ENCODE measurements around the gene FAM222A. TPM values are rescaled to one million over a fixed set of nuclear protein-coding genes. Genes with fewer than 3 reads are reported as not detected.
A peak's percentile ranks its signal among the peaks of the same experiment; 100 is the strongest.

The FAM222A gene
- total and polyA plus RNA-seq, 2 of the 8 experiments (the other 6 are each of a cell fraction or from before 2014, with no cell fraction given): 0.94 to 1.1 TPM

GRCh38 chr12:109777544-109777943 lies 63.9 kb downstream of the FAM222A start:
- H3K79me1 ChIP-seq (ENCODE audit: low read depth, low read length): no peaks in the 10 kb centered on the region
- H2BK20ac ChIP-seq (ENCODE audit: low read length): no peak overlapping the region
- no peaks in the 10 kb centered on the region for H3K79me2 ChIP-seq (ENCODE audit: control insufficient read depth in 1 of 2, insufficient read depth in 2 of 2, low read length in 2 of 2)
- no peak for FAIRE-seq
- H3K56ac ChIP-seq (replicated peaks; ENCODE audit: insufficient read length, low read depth, low read length): no peak overlapping the region
- H3K9me3 ChIP-seq (ENCODE audit: insufficient read depth in 2 of 2, low read depth in 1 of 2, low read length in 1 of 2): no peaks in the 10 kb centered on the region; a peak in 1 of 4 replicates
- no peaks in the 10 kb centered on the region for H3K23me2 ChIP-seq (ENCODE audit: low read depth, low read length)
- no peak overlapping the region for H4K8ac ChIP-seq (ENCODE audit: extremely low read depth, insufficient read depth, low read length)
- no peak overlapping the region for H3K27ac ChIP-seq (ENCODE audit: low read depth, low read length)
- H2BK5ac ChIP-seq (ENCODE audit: low read depth, low read length): 0 out of 2 replicates have a peak overlapping the region, but pooled peaks have one; percentile 52
- H2AFZ ChIP-seq (ENCODE audit: low read length): peak overlapping the region; percentile 94; the same call in 1 of the 2 replicates
- TF ChIP-seq RAD21 (IDR thresholded peaks at IDR 0.05 in 1 of 2, conservative IDR thresholded peaks at IDR 0.05 in 1 of 2; ENCODE audit: low read depth in 2 of 2, low read length in 2 of 2): no peak
- TF ChIP-seq, protein P1, sequence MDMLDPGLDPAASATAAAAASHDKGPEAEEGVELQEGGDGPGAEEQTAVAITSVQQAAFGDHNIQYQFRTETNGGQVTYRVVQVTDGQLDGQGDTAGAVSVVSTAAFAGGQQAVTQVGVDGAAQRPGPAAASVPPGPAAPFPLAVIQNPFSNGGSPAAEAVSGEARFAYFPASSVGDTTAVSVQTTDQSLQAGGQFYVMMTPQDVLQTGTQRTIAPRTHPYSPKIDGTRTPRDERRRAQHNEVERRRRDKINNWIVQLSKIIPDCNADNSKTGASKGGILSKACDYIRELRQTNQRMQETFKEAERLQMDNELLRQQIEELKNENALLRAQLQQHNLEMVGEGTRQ (IDR thresholded peaks at IDR 0.05; ENCODE audit: low read length): peak; percentile 71
- H3K23ac ChIP-seq (ENCODE audit: insufficient read length): no peak overlapping the region
- CTCF ChIA-PET (ENCODE audit: partially characterized antibody): interaction anchor here (0.6 to 11.2 kb wide), 13 partner anchors 15 to 324 kb away, joined by 3 to 163 read pairs (median 4); partner anchors contain the start of gene FAM222A
- DNase-seq (ENCODE audit: low read depth in 1 of 2, low spot score in 2 of 2): no peak
- no peak overlapping the region for H4K5ac ChIP-seq (ENCODE audit: insufficient read length, low read depth, low read length)
- H2BK12ac ChIP-seq (ENCODE audit: low read depth, low read length): no peak overlapping the region
- H3K4ac ChIP-seq (replicated peaks; ENCODE audit: insufficient read length, low read depth, low read length): no peak overlapping the region
- H2BK120ac ChIP-seq (replicated peaks; ENCODE audit: low read depth, low read length): no peak overlapping the region
- no peak overlapping the region for H3K9ac ChIP-seq (replicated peaks in 1 of 4; ENCODE audit: extremely low read depth in 1 of 4, low read depth in 3 of 4, low read length in 3 of 4)
- H3K4me1 ChIP-seq (replicated peaks in 1 of 4; ENCODE audit: control insufficient read depth in 3 of 4, insufficient read depth in 4 of 4, low read length in 3 of 4): peaks cover 0 to 3% (median under 1%) of the 10 kb centered on the region in 4 experiments; a peak in 1 of 7 replicates
- H3K4me3 ChIP-seq (ENCODE audit: extremely low read depth in 1 of 4, insufficient read depth in 2 of 4, low read depth in 3 of 4, low read length in 4 of 4): no peak overlapping the region
- H2BK15ac ChIP-seq (ENCODE audit: low read length): no peak overlapping the region
- no peaks in the 10 kb centered on the region for H4K20me1 ChIP-seq (replicated peaks in 1 of 2; ENCODE audit: control insufficient read depth in 1 of 2, insufficient read depth in 2 of 2, low read length in 2 of 2)
- no peaks in the 10 kb centered on the region for H3K27me3 ChIP-seq (replicated peaks in 1 of 4; ENCODE audit: control insufficient read depth in 3 of 4, extremely low read depth in 1 of 4, insufficient read depth in 3 of 4, low read length in 3 of 4)
- H3K36me3 ChIP-seq (ENCODE audit: control insufficient read depth in 2 of 4, insufficient read depth in 4 of 4, low read length in 3 of 4): no peaks in the 10 kb centered on the region
- no peak overlapping the region for H4K91ac ChIP-seq (replicated peaks; ENCODE audit: insufficient read length, low read length)
- H3K14ac ChIP-seq (ENCODE audit: insufficient read length): no peak overlapping the region
- H3K4me2 ChIP-seq (ENCODE audit: insufficient read depth in 1 of 2, low read depth in 2 of 2, low read length in 2 of 2): no peak overlapping the region
- 74% methylated on average over 5 of the region's 5 CpGs; no CpG with 5 or more reads in 1 of the 2 experiments for WGBS, 2 experiments (ENCODE audit: extremely low coverage in 1 of 2, insufficient coverage in 1 of 2, insufficient read length in 1 of 2, insufficient replicate concordance in 2 of 2, low coverage in 1 of 2, low lambda C conversion rate in 2 of 2, missing lambda C conversion rate in 1 of 2)
- POLR2A ChIA-PET (ENCODE audit: partially characterized antibody): interaction anchor here (1.1 kb wide), 1 partner anchor 15 kb away, joined by 3 read pairs; no protein-coding TSS in a partner anchor
- H2AK5ac ChIP-seq (ENCODE audit: low read depth, low read length): no peak overlapping the region
- H3K18ac ChIP-seq (ENCODE audit: extremely low read depth, low read length): no peak overlapping the region
